GM11168 (cell line): ENCODE data around the gene GPRC5D.

Experiments used
- in situ Hi-C: fragments of 300-500 bp; cut with MboI; formaldehyde crosslinking; loops from one replicate; pipeline ENCODE4 v1.12.0; 2022; ENCODE audit warnings: low sequenced_read_pairs; ENCODE audit not compliant: unreplicated experiment

The GPRC5D gene

GRCh38 chr12:12915656-12916055, 36.3 kb downstream of the GPRC5D start:
- in situ Hi-C loops, result loop anchor here (5.0 kb wide), 1 partner anchor 307 kb away; no protein-coding TSS in a partner anchor

GRCh38 chr12:12912711-12913110, 39.3 kb downstream of the GPRC5D start:
- in situ Hi-C loops, result no loop called here

GRCh38 chr12:12909995-12910420, 42.0 kb downstream of the GPRC5D start:
- in situ Hi-C loops, result no loop called here

GRCh38 chr12:12909228-12909994, 42.6 kb downstream of the GPRC5D start:
- in situ Hi-C loops, result no loop called here

GRCh38 chr12:12908711-12909110, 43.3 kb downstream of the GPRC5D start:
- in situ Hi-C loops, result no loop called here

GRCh38 chr12:12908252-12908651, 43.7 kb downstream of the GPRC5D start:
- in situ Hi-C loops, result no loop called here

- in situ Hi-C loops, result no loop called here
Observed at GRCh38 chr12:12907552-12907951, 44.4 kb downstream of the GPRC5D start.

GRCh38 chr12:12903642-12904609, 48.0 kb downstream of the GPRC5D start:
- in situ Hi-C loops, result no loop called here

GRCh38 chr12:12902036-12902435, 49.9 kb downstream of the GPRC5D start:
- in situ Hi-C loops, result no loop called here

- in situ Hi-C loops, result no loop called here
Observed at GRCh38 chr12:12901158-12901791, 50.7 kb downstream of the GPRC5D start.

- in situ Hi-C loops, result no loop called here
Observed at GRCh38 chr12:12900786-12901157, 51.2 kb downstream of the GPRC5D start.

- in situ Hi-C loops, result no loop called here
Observed at GRCh38 chr12:12899530-12900380, 52.2 kb downstream of the GPRC5D start.

- in situ Hi-C loops, result no loop called here
Observed at GRCh38 chr12:12898911-12899511, 53.0 kb downstream of the GPRC5D start.

GRCh38 chr12:12898136-12898717, 53.7 kb downstream of the GPRC5D start:
- in situ Hi-C loops, result no loop called here

- in situ Hi-C loops, result no loop called here
Observed at GRCh38 chr12:12897302-12897701, 54.7 kb downstream of the GPRC5D start.

- in situ Hi-C loops, result no loop called here
Observed at GRCh38 chr12:12896260-12896659, 55.7 kb downstream of the GPRC5D start.

GRCh38 chr12:12893438-12893837, 58.5 kb downstream of the GPRC5D start:
- in situ Hi-C loops, result no loop called here

GRCh38 chr12:12892681-12893141, 59.3 kb downstream of the GPRC5D start:
- in situ Hi-C loops, result no loop called here

GRCh38 chr12:12891881-12892355, 60.1 kb downstream of the GPRC5D start:
- in situ Hi-C loops, result no loop called here
